GM12891 (cell line): ENCODE measurements around the gene B3GNT9.
"Not testable (repeated sequence)": the region's sequence is repeated elsewhere in the genome, so short reads cannot be mapped to it uniquely, and the experiment has no call there.

ENCODE experiments used
- DNase-seq: peaks from one replicate; pipeline ENCODE4 v3.0.0; 2011; ENCODE audit warnings: low spot score; ENCODE audit not compliant: insufficient read length
- FAIRE-seq: peaks from 2 replicates; lab custom pipeline; 2011; peaks lifted over from hg19 to GRCh38; lab: Jason Lieb, UNC
- PAX5 ChIP-seq: IDR thresholded peaks from 2 replicates; pipeline ENCODE4 v1.6.1; 2011; ENCODE audit warnings: low read length, moderate library complexity, mild to moderate bottlenecking; ENCODE audit not compliant: insufficient read depth, severe bottlenecking
- POLR2A ChIP-seq: IDR thresholded peaks from 2 replicates; pipeline ENCODE4 v1.6.1; 2011; ENCODE audit warnings: low read depth, low read length, control low read depth
- POLR2AphosphoS5 ChIP-seq: IDR thresholded peaks from 2 replicates; pipeline ENCODE4 v1.6.1; 2011; ENCODE audit warnings: low read depth, low read length, control low read depth
- POU2F2 ChIP-seq: IDR thresholded peaks from 2 replicates; pipeline ENCODE4 v1.6.1; 2011; ENCODE audit warnings: low read depth, mild to moderate bottlenecking, control low read depth, low read length, moderate library complexity
- SPI1 ChIP-seq: IDR thresholded peaks from 2 replicates; pipeline ENCODE4 v1.6.1; 2011; ENCODE audit warnings: low read depth, low read length, control low read depth
- TAF1 ChIP-seq: IDR thresholded peaks from 2 replicates; pipeline ENCODE4 v1.6.1; 2011; ENCODE audit warnings: low read depth, low read length, control low read depth

B3GNT9 gene

GRCh38 chr16:67146523-67147357 lies 4.1 kb downstream of the B3GNT9 start:
- TF ChIP-seq POLR2A (no peak), POLR2AphosphoS5 (no peak), POU2F2 (no peak), SPI1 (no peak), TAF1 (no peak), PAX5 (no peak)
- FAIRE-seq (no peak), DNase-seq (no peak)

- FAIRE-seq (no peak), DNase-seq (no peak)
- TF ChIP-seq TAF1 = no peak
- no peak for TF ChIP-seq SPI1
- TF ChIP-seq POU2F2 = no peak
- TF ChIP-seq PAX5 = no peak
- TF ChIP-seq POLR2AphosphoS5 = no peak
- no peak for TF ChIP-seq POLR2A
Measured at GRCh38 chr16:67145746-67146145, 5.1 kb downstream of the B3GNT9 start.

GRCh38 chr16:67144943-67145342 lies 5.9 kb downstream of the B3GNT9 start:
- no peak for FAIRE-seq
- no peak for DNase-seq
- TF ChIP-seq POLR2AphosphoS5 = no peak
- TF ChIP-seq SPI1 = no peak
- no peak for TF ChIP-seq POU2F2
- no peak for TF ChIP-seq POLR2A
- TF ChIP-seq PAX5 = no peak
- no peak for TF ChIP-seq TAF1

- FAIRE-seq (no peak), DNase-seq (no peak)
- TF ChIP-seq TAF1 (no peak), POLR2A (no peak), POLR2AphosphoS5 (no peak), POU2F2 (no peak), SPI1 (no peak), PAX5 (no peak)
Measured at GRCh38 chr16:67142342-67142741, 8.5 kb downstream of the B3GNT9 start.

GRCh38 chr16:67141391-67141790 lies 9.4 kb downstream of the B3GNT9 start:
- DNase-seq = no peak
- no peak for FAIRE-seq

GRCh38 chr16:67137605-67138004 lies 13.2 kb downstream of the B3GNT9 start:
- DNase-seq = no peak
- no peak for FAIRE-seq
- TF ChIP-seq POU2F2 (no peak), PAX5 (no peak), POLR2AphosphoS5 (no peak), TAF1 (no peak), POLR2A (no peak), SPI1 (no peak)

More at GRCh38 chr16:67141391-67141790, 9.4 kb downstream of the B3GNT9 start:
- TF ChIP-seq PAX5 (no peak), SPI1 (no peak), POLR2A (no peak), TAF1 (no peak), POLR2AphosphoS5 (no peak), POU2F2 (no peak)

- FAIRE-seq (no peak), DNase-seq (no peak)
- TF ChIP-seq POLR2AphosphoS5 (no peak), SPI1 (no peak)
Measured at GRCh38 chr16:67129422-67129821, 21.4 kb downstream of the B3GNT9 start.

GRCh38 chr16:67128887-67129286 lies 21.9 kb downstream of the B3GNT9 start:
- no peak for FAIRE-seq
- DNase-seq = no peak
- TF ChIP-seq TAF1 (no peak), POLR2A (no peak)

GRCh38 chr16:67128417-67128816 lies 22.4 kb downstream of the B3GNT9 start:
- FAIRE-seq (no peak), DNase-seq (no peak)
- TF ChIP-seq POU2F2 (no peak), POLR2AphosphoS5 (no peak), POLR2A (no peak)

- not testable (repeated sequence) for FAIRE-seq
Measured at GRCh38 chr16:67122799-67123198, 28.0 kb downstream of the B3GNT9 start.

GRCh38 chr16:67120025-67120424 lies 30.8 kb downstream of the B3GNT9 start:
- TF ChIP-seq POLR2A (no peak), POLR2AphosphoS5 (no peak), POU2F2 (no peak), TAF1 (no peak), SPI1 (no peak), PAX5 (no peak)
- no peak for FAIRE-seq
- DNase-seq = no peak

More at GRCh38 chr16:67122799-67123198, 28.0 kb downstream of the B3GNT9 start:
- DNase-seq = not testable (repeated sequence)
